NB4 (cell line): ENCODE data around the gene EDC4.
A peak's percentile ranks its signal among the peaks of the same experiment; 100 is the strongest.
"Not testable (repeated sequence)": the region's sequence is repeated elsewhere in the genome, so short reads cannot be mapped to it uniquely, and the experiment has no call there.

Source experiments
- DNase-seq: peaks from one replicate; pipeline ENCODE4 v3.0.0; 2010; ENCODE audit warnings: low read depth
- H3K4me3 ChIP-seq: one replicate; pipeline ENCODE4 v1.5.1; 2011; ENCODE audit warnings: mild to moderate bottlenecking, low read depth, low read length, moderate library complexity
- CTCF ChIP-seq: IDR thresholded peaks from one replicate; pipeline ENCODE4 v1.5.1; 2012; ENCODE audit warnings: low read depth, low read length
- MYC ChIP-seq: IDR thresholded peaks from 2 replicates; pipeline ENCODE4 v1.6.1; 2011; ENCODE audit warnings: low read depth, low read length
- POLR2A ChIP-seq: IDR thresholded peaks from 2 replicates; pipeline ENCODE4 v1.6.1; 2011; ENCODE audit warnings: mild to moderate bottlenecking; ENCODE audit not compliant: insufficient read length; ENCODE audit errors: extremely low read depth
- TF ChIP-seq, protein P1 (sequence below): IDR thresholded peaks from 2 replicates; pipeline ENCODE4 v1.6.1; 2011; ENCODE audit warnings: low read depth, low read length

EDC4 gene

DNA sequence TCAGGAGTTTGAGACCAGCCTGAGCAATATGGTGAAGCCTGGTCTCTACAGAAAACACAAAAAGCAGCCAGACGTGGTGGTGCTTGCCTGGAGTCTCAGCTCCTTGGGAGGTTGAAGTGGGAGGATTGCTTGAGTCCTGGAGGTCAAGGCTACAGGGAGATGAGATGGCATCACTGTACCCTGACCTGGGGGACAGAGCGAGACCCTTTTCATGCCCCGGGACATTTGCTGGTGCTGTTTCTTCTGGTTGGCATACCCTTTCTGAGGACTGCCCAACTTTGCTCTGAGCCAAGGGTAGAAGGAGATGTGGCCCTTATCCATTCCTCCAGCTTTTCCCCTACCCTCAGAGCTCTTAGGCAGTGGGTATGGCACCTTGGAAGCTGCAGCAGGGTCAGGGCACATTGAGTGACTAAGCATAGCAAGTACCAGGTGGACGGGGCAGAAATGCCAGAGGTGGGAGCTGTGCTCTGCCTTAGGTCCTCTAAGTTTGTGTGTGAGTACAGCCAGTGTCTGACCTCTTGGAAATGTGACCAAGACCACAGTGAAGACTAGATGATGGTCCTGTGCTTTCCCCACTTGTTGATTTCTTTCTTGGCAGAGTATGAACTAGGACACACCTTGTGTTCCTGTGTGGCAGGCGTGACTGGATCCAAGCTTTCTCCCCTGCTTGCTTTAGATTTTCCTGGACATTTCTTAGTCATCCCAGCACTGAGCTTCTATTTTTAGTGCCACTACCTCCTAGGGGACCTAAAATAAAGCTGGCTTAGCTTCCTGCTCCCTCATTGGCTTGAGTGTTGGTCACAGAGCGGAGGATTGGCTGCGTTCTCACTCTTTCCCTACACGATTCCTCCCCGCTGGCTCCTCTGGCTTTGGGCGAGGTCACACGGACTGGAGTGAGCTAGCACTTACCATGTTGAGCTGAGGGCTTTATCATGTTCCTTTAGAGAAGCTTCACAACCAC is 9.9 kb upstream of the EDC4 start:
- H3K4me3 ChIP-seq = no peak overlapping the region
- TF ChIP-seq CTCF = no peak
- no peak for TF ChIP-seq POLR2A
- TF ChIP-seq, protein P1, sequence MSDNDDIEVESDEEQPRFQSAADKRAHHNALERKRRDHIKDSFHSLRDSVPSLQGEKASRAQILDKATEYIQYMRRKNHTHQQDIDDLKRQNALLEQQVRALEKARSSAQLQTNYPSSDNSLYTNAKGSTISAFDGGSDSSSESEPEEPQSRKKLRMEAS = no peak
- no peak for TF ChIP-seq MYC
- no peak for DNase-seq

DNA sequence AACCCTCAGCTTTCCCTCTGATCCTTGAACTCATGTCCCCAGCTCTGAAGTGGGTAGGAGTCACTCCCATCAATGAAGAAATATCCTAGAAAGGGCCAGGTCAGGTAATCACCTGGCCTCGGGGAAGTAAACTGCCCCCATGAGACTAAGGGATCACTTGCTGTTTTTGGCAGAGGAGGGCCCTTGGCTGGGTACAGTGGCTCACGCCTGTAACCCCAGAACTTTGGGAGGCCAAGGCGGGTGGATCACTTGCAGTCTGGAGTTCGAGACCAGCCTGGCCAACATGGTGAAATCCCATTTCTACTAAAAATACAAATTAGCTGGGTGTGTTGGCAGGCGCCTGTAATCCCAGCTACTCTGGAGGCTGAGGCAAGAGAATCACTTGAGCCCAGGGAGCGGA is 8.8 kb upstream of the EDC4 start:
- DNase-seq, H3K4me3 ChIP-seq: not testable (repeated sequence)

DNA sequence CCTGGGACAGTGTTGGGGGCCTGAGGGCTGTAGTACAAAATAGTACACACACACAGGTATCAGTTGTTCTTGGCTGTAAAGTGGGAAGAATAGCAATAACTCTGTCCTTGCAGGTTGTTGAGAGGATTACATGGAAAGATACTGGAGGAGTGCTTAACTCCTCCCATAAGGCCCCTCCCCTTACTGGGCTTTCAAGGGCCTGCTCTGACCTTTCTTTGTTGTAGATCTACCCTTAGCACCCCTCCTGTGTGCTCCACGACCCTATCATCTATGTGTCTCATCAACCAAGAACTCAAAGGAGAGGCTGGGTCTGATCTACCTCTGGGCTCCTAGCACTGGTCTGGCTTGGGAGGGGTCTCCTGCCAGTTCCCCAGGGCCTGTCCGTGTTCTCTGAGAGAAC is 8.3 kb upstream of the EDC4 start:
- TF ChIP-seq, protein P1 = no peak
- TF ChIP-seq POLR2A = no peak
- no peak for TF ChIP-seq MYC
- TF ChIP-seq CTCF = no peak
- no peak for DNase-seq
- H3K4me3 ChIP-seq = no peak overlapping the region

DNA sequence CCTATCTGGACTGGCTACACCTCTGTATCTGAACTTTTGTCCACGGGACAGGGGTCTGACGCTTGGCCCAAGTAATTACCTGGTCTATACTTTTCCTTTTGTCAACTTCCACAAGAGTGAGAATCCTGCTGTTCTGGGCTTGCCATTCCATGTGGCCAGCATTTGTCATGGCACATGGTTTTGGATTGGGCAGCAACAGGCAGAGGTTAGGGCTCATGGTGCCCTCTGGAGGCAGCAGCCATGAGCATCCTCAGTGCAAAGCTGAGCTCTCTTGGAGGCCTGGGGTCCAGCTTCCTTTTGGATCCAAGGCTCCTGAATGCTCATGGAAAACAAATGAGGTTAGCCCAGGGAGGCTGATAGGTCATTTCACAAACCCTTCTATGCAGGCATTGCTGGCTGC is 7.5 kb upstream of the EDC4 start:
- no peak overlapping the region for H3K4me3 ChIP-seq
- TF ChIP-seq CTCF (peak; percentile 56), POLR2A (no peak), MYC (peak; percentile 90)
- TF ChIP-seq, protein P1 = peak; percentile 94
- DNase-seq = peak; percentile 64

GRCh38 chr16:67868290-67868689 is 4.6 kb upstream of the EDC4 start:
- no peak for DNase-seq
- TF ChIP-seq MYC = no peak
- H3K4me3 ChIP-seq = no peak overlapping the region

DNA sequence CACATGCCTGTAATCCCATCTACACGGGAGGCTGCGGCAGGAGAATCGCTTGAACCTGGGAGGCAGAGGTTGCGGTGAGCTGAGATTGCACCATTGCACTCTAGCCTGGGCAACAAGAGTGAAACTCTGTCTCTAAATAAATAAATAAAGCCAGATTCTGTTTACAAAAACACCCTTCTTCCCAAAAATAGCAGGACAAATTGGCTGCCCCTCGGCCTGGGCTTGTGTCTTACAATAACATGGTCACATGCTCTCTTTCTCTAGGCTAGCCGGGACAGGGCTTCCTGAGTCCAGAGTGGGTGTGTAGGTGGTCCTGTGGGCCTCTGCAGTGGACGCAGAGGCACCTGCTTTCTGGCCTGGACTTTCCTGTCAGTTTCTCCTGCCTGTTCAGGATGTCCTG is 3.2 kb upstream of the EDC4 start:
- DNase-seq = no peak
- H3K4me3 ChIP-seq = no peak overlapping the region
- TF ChIP-seq, protein P1 = no peak

- DNase-seq = no peak
- TF ChIP-seq MYC (no peak), POLR2A (no peak), CTCF (no peak)
- TF ChIP-seq, protein P1 = no peak
Observed at GRCh38 chr16:67871256-67871655, 1.6 kb upstream of the EDC4 start.

More at GRCh38 chr16:67871256-67871655, 1.6 kb upstream of the EDC4 start:
- no peak overlapping the region for H3K4me3 ChIP-seq
